HG03066 (cell line): Measurements from ENCODE around the gene LRRC9.
"Not testable (repeated sequence)": the region's sequence is repeated elsewhere in the genome, so short reads cannot be mapped to it uniquely, and the experiment has no call there.

Source experiments
- ATAC-seq: cut with Tn5 transposase; IDR thresholded peaks from one replicate; pipeline ENCODE4 v1.9.1; 2021; ENCODE audit warnings: low read depth; ENCODE audit not compliant: unreplicated experiment

LRRC9 gene

GRCh38 chr14:59919570-59920377, at the start of gene LRRC9:
TSS of gene LRRC9 (plus strand) at chr14:59920144.
- no peak for ATAC-seq

- peak; percentile 59 for ATAC-seq
Measured at GRCh38 chr14:59870277-59871165, 49.4 kb upstream of the LRRC9 start, which contains the start of gene RTN1. TSS of gene RTN1 (minus strand) at chr14:59870776. CDS start at chr14:59870630, 146 bp downstream.

DNA sequence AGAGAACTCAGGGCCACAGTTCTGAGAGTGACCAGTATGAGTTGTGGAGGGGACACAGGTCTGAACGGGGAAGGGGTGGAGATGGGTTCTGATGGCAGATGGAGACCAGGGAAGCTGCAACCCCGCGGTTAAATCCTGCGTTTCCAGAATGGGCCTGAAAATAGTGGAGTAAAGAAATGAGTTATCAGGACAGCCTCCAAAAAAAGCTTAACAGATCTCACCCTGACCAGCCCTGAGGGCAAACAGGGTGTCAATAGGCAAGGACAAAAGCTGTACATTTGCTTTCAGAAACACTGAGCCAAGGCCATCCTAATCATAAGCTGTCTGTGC, 48.8 kb upstream of the LRRC9 start:
- ATAC-seq: no peak

- ATAC-seq: no peak
Measured at GRCh38 chr14:59882957-59883356, 37.0 kb upstream of the LRRC9 start.

DNA sequence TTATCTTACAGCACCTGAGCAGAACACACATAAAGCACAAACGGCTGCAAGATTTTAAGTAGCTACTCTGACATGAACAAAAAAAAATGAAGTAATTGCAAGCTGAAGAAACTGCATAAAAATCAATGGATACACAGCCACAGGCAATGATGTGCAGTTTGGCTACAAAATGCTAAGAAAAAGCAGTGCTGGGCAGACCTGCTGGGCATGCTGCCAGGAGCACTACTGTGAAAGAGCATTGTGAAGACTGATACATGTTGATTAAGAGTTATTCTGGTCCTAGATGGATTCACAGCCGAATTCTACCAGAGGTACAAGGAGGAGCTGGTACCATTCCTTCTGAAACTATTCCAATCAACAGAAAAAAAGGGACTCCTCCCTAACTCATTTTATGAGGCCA, 29.3 kb upstream of the LRRC9 start:
- ATAC-seq: no peak

GRCh38 chr14:59895721-59896120, 24.2 kb upstream of the LRRC9 start:
- ATAC-seq: no peak

DNA sequence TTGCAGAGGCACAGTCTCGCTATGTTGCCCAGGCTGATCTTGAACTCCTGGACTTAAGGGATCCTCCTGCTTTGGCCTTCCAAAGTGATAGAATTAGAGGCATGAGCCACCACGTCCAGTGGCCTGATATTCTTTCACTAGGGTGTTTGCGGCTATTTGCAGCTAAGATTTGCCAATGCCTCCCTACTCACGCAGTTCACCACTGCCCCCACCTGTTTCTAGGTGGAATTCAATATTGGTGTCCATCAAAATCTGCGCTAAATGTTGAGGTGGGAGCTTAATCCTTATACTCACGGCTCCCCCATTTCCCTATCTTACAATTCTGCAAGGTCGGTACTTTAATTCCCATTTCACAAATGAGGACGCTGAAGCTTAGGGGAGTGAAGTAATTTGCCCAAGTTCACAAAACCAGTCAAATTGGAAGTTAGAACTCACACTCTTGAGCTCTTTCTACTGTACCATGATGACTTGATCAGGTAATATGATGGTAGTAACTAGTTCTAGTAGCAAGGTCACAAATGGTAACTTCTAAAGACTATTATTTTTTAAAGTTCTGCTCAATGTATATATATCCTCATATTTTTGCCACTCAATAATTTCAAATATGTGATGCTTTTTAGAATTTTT, 22.1 kb upstream of the LRRC9 start:
- no peak for ATAC-seq

GRCh38 chr14:59900556-59900955, 19.4 kb upstream of the LRRC9 start:
- no peak for ATAC-seq

DNA sequence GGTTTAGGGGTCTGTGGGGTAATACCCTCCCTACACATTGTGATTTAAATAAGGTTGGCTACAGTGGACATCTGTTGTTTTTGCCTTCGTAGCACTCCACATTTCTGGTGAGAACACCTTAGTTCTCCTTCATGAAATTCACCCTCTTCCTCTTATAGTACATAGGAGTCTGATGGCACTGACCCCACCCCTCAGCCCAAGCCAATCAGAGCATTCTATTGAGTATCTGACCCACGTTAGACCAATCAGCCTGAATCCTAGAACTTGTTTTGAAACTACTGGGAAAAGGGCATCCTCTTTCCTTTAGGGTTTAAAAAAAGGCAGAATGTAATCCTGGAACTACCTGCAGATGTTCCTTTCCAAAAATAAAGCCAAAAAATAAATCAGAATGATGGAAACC, 15.8 kb upstream of the LRRC9 start:
- no peak for ATAC-seq

GRCh38 chr14:59905188-59905587, 14.8 kb upstream of the LRRC9 start:
- no peak for ATAC-seq

DNA sequence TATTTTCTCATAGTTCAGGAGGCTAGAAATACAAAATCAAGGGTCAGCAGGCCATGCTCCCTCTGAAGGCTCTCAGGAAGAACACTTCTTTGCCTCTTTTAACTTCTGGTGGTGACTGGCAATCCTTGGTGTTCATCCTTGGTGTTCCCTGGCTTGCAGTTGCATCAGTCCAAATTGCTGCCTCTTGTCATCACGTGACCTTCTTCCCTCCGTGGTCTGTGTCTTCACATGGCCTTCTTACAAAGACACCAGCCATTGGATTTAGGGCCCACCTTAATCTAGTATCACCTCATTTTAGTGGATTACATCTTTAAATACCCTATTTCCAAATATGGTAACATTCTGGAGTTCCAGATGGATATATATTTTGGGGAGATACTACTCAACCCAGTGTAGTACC, 7.5 kb upstream of the LRRC9 start:
- ATAC-seq: no peak

DNA sequence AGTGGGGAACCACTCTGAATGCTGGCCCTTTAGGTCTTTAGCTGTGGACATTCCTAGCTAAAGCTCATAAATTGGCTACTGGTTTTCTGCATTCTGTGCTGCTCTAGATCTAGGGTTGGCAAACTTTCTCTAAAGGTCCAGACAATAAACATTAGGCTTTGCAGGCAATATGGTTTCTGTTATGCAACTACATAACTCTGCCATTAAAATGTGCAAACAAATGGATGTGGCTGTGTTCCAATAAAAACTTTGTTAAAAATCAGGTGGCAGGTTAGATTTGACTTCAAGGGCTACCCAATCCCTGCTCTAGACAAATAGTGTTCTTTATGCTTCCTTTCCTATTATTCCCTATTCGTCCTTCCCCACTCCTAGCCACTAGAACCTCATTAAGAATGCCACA, 6.8 kb upstream of the LRRC9 start:
- no peak for ATAC-seq

DNA sequence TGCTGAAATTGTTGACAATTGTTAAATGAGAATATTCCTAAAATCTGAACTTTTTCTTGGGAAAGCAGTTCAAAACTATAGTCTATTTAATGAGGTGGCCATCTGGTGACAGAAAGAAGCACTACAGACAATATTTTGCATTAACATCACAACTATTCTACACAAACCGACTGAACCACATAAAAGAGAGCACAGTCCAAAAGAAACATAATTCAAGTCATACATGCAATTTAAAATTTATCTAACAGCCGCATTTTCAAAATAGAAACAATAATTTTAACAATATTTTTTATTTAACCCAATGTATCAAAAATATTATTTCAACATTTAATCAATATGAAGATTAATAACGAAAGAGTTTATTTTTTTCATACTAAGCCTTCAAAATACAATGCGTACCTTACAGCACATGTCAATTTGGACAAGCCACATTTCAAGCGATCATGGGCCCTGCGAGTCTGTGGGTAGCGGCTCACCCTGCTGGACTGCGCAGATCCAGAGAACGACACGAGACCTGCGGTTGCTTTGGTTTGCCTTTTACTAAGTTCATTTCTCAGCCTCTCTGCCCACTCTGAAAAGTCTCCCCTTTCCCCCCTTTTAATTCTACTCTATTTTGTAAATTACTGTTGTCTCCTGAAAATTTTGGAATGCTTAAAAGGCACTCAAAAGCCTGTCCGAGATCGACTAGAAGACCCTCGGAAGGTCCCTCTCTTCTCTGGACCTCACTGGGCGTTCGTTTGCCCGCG, 947 bp upstream of the LRRC9 start:
- ATAC-seq: no peak

DNA sequence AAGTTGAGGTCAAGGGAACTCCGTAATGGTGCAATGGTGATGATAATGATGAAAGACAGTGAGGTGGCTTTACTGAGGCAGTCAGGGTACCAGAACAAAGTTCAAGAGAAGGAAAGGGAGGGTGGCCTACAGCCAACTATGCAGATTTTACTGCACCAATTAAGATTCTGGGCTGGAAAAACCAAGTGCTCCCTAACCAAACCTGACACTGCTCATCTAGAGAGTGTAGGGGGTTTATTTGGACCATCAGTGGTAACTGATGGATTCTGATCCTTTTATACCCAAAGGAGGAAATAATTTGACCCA, 387 bp downstream of the LRRC9 start:
- ATAC-seq: no peak

GRCh38 chr14:59925797-59926196, 5.9 kb downstream of the LRRC9 start:
- no peak for ATAC-seq

GRCh38 chr14:59926534-59926933, 6.6 kb downstream of the LRRC9 start:
- no peak for ATAC-seq

DNA sequence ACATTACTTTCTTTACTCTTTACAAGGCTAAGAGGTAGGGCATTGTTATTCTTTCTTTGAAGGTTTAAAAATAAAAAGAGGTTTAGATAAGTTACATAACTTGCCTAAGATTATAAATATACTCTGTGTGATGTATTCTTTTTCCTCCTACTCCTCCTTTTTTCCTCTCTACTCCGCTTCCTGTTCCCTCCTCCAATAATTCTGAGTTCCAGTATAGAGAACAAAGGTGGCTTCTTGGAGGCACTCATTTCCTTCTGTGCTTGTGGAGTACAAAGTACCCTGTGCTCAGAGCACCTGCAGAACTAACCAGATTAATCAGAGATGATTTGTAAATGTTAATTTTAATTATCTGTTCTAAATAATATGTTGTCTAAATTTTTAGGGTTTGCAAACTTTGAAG, 11.3 kb downstream of the LRRC9 start:
- no peak for ATAC-seq

DNA sequence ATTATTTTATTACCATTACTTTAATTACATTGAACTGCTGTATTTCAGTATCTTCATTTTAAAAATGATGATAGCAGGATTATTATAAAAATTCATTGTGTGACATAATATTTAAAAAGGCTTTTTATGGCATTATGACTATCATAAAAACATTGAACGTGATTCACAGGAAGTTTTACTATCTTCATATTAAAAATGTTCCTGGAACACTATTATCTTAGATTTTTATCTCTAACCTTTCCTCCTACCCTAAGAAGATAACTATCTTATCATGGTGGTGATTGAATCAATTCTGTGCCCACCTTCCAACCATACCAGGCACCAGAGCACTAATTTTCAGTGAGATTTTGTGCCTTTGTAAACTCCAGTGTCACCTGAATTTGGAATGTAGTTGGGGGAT, 16.2 kb downstream of the LRRC9 start:
- no peak for ATAC-seq

- ATAC-seq: no peak
Measured at GRCh38 chr14:59939828-59940227, 19.9 kb downstream of the LRRC9 start.

- ATAC-seq: not testable (repeated sequence)
Measured at GRCh38 chr14:59942296-59942862, 22.4 kb downstream of the LRRC9 start.
